Osteoblast (primary cell): Measurements from ENCODE around the gene C1orf87. TPM values are rescaled to one million over a fixed set of nuclear protein-coding genes. Genes with fewer than 3 reads are reported as not detected.

Experiments used
- DNase-seq: peaks from one replicate; pipeline ENCODE4 v3.0.0; 2011; ENCODE audit warnings: low spot score, mixed read lengths; ENCODE audit not compliant: insufficient read length; ENCODE audit errors: missing footprints
- H2AFZ ChIP-seq: 2 replicates; pipeline ENCODE4 v1.6.0; 2011; ENCODE audit warnings: mild to moderate bottlenecking, low read length
- H3K27ac ChIP-seq: 2 replicates; pipeline ENCODE4 v1.5.1; 2011; ENCODE audit warnings: mild to moderate bottlenecking, low read depth, low read length, moderate library complexity
- H3K27me3 ChIP-seq: 2 replicates; pipeline ENCODE4 v1.6.0; 2012; ENCODE audit warnings: mild to moderate bottlenecking, control low read depth, inconsistent platforms, low read length, moderate library complexity; ENCODE audit not compliant: insufficient read depth
- H3K36me3 ChIP-seq: 2 replicates; pipeline ENCODE4 v1.5.1; 2011; ENCODE audit warnings: mild to moderate bottlenecking, low read length, control low read depth, moderate library complexity; ENCODE audit not compliant: insufficient read depth
- H3K4me1 ChIP-seq: 2 replicates; pipeline ENCODE4 v1.5.1; 2011; ENCODE audit warnings: mild to moderate bottlenecking, low read length, control low read depth, moderate library complexity; ENCODE audit not compliant: insufficient read depth
- H3K4me2 ChIP-seq: 2 replicates; pipeline ENCODE4 v1.6.0; 2011; ENCODE audit warnings: mild to moderate bottlenecking, low read length; ENCODE audit not compliant: insufficient read depth
- H3K4me3 ChIP-seq: fragments of 200-600 bp; sonication (generic); 3 replicates; pipeline ENCODE4 v1.5.1; 2012; ENCODE audit warnings: mild to moderate bottlenecking, low read length, inconsistent platforms; ENCODE audit not compliant: insufficient read depth
- H3K79me2 ChIP-seq: 2 replicates; pipeline ENCODE4 v1.6.0; 2012; ENCODE audit warnings: mild to moderate bottlenecking, low read length, control low read depth, inconsistent platforms; ENCODE audit not compliant: insufficient read depth
- H3K9me3 ChIP-seq: 2 replicates; pipeline ENCODE4 v1.5.1; 2011; ENCODE audit warnings: low read depth, low read length, control low read depth
- H4K20me1 ChIP-seq: 2 replicates; pipeline ENCODE4 v1.6.0; 2012; ENCODE audit warnings: mild to moderate bottlenecking, low read length, control low read depth; ENCODE audit not compliant: insufficient read depth
- small RNA-seq: library from RNA; depleted of rRNA; stranded (forward); fragments of <200 nt; gene quantifications from one replicate; pipeline ENCODE3, GENCODE V24; 2012
- total RNA-seq: library from RNA; depleted of rRNA; stranded (reverse); fragments of >200 nt; gene quantifications from 2 replicates; pipeline ENCODE4 v1.2.3, GENCODE V29; 2012
- TF ChIP-seq, protein P1 (sequence below): IDR thresholded peaks from 2 replicates; pipeline ENCODE4 v1.5.1; 2011; ENCODE audit warnings: mild to moderate bottlenecking, low read depth, low read length, moderate library complexity; ENCODE audit errors: extremely low read depth

The C1orf87 gene
- total RNA-seq, 1 donor = not detected

DNA sequence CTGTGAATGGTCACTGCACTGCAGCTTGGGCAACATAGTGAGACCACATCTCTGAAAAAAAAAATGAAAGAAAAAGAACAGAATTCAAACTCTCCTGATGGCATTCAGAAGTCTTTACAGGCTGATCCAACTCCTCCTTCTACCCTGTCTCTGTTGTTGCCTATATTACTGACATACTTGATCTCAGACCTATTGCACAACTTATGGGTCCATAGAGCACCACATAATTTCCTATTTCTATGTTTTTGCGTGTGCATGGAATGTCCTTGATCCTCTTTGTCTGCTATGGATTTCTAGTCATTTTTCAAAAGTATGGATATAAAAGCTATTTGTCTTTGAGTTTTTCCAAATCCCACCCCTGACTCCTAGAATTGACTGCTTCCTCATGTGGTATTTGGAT lies 124.6 kb downstream of the C1orf87 start:
- Histone ChIP-seq H3K79me2 (no peaks in the 10 kb centered on the region), H3K36me3 (no peaks in the 10 kb centered on the region), H3K27me3 (no peaks in the 10 kb centered on the region), H3K9me3 (no peaks in the 10 kb centered on the region), H3K4me3 (no peak overlapping the region), H2AFZ (no peak overlapping the region), H4K20me1 (no peaks in the 10 kb centered on the region), H3K27ac (no peak overlapping the region), H3K4me2 (no peak overlapping the region), H3K4me1 (no peaks in the 10 kb centered on the region)
- DNase-seq = no peak
- TF ChIP-seq, protein P1, sequence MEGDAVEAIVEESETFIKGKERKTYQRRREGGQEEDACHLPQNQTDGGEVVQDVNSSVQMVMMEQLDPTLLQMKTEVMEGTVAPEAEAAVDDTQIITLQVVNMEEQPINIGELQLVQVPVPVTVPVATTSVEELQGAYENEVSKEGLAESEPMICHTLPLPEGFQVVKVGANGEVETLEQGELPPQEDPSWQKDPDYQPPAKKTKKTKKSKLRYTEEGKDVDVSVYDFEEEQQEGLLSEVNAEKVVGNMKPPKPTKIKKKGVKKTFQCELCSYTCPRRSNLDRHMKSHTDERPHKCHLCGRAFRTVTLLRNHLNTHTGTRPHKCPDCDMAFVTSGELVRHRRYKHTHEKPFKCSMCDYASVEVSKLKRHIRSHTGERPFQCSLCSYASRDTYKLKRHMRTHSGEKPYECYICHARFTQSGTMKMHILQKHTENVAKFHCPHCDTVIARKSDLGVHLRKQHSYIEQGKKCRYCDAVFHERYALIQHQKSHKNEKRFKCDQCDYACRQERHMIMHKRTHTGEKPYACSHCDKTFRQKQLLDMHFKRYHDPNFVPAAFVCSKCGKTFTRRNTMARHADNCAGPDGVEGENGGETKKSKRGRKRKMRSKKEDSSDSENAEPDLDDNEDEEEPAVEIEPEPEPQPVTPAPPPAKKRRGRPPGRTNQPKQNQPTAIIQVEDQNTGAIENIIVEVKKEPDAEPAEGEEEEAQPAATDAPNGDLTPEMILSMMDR = no peak

DNA sequence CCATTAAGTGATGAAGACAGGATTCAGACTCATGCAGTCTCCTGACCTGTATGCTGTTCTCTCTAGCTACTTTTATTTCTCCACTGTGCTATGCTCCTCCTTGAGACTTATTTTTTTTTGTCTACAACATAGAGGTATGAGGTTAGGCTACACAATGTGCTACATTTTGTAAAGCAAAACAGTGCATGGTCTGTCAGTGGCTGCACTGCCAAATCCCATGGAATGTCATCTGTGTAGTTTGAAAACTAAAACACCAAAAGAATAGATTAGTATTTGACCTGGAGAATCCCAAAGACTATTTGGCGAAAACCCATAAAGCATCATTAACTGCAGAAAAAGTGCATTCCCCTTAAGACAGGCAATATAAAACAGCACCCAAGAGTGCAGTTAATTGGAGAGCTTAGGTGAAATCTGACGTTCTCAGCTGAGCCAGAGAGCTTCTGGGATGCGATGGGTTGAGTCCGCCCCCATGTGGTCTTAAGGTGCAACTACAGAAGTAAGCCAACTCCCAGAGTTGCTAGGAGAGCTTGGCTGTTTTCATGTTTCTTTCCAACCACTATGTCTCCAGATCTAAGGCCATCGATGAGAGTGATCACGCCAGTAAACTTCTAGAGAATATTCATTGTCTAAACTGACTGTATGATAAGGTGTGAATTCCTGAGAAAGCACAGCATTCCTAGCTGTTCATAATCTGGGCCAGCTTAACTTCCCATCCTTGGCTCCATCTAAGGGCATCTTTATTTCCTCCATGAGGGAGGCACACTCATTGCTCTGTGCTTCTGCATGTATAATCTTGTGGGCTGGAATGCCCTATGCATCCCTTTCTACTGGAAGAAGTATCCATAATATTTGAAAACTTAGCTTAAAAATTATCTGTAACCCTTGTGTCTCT lies 126.3 kb downstream of the C1orf87 start:
- Histone ChIP-seq H3K4me1 (no peaks in the 10 kb centered on the region), H4K20me1 (no peaks in the 10 kb centered on the region), H3K79me2 (no peaks in the 10 kb centered on the region), H3K27me3 (no peaks in the 10 kb centered on the region), H2AFZ (no peak overlapping the region), H3K27ac (no peak overlapping the region), H3K4me3 (no peak overlapping the region), H3K9me3 (no peaks in the 10 kb centered on the region), H3K36me3 (no peaks in the 10 kb centered on the region), H3K4me2 (no peak overlapping the region)
- peak; percentile 68 for DNase-seq
- TF ChIP-seq, protein P1 = peak; percentile 95

DNA sequence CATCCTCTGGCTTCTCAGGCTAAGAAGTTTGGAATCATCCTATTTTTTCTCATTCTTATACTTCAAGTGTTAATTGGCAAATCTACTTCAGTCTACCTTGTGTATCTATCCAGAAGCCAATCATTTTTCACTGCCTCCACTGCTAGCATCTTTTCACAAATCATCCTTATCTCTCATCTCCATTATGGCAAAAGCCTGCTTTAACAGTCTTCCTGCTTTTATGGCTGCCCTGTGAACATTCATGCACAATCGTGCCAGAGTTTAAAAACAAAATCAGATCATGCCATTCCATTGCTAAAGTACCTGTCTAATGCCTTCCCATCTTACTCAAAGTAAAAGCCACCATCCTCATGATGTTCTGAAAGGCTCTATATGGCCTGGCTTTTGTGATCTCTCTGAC lies 127.8 kb downstream of the C1orf87 start:
- Histone ChIP-seq H3K79me2 (no peaks in the 10 kb centered on the region), H3K4me2 (no peak overlapping the region), H3K27ac (no peak overlapping the region), H3K9me3 (no peaks in the 10 kb centered on the region), H3K4me1 (no peaks in the 10 kb centered on the region), H3K4me3 (no peak overlapping the region), H4K20me1 (no peaks in the 10 kb centered on the region), H3K27me3 (no peaks in the 10 kb centered on the region), H2AFZ (no peak overlapping the region), H3K36me3 (no peaks in the 10 kb centered on the region)
- no peak for DNase-seq
- TF ChIP-seq, protein P1 = no peak

Small RNAs within 50 kb of the gene (small RNA-seq; reads per million reads assigned to genes)
- gene RN7SL475P = not detected

Other genes with a start within 250 kb of the C1orf87 start
- gene CYP2J2, start 147.0 kb downstream of the C1orf87 start, total RNA-seq = not detected in 2 replicates